AG09309 (cell line): ENCODE data around the gene AHDC1.
"Not testable (repeated sequence)": the region's sequence is repeated elsewhere in the genome, so short reads cannot be mapped to it uniquely, and the experiment has no call there.

Source experiments
- DNase-seq: peaks from one replicate; pipeline ENCODE4 v3.0.0-alpha.2; 2010; ENCODE audit warnings: low read depth
- H3K4me3 ChIP-seq: 2 replicates; pipeline ENCODE4 v1.5.1; 2011; ENCODE audit warnings: mild to moderate bottlenecking, low read depth, low read length, moderate library complexity; ENCODE audit not compliant: control insufficient read depth
- TF ChIP-seq, protein P1 (sequence below): IDR thresholded peaks from 2 replicates; pipeline ENCODE4 v1.5.1; 2011; ENCODE audit warnings: mild to moderate bottlenecking, low read depth, low read length, inconsistent platforms; ENCODE audit not compliant: insufficient read depth, control insufficient read depth; ENCODE audit errors: missing control alignments

The AHDC1 gene

DNA sequence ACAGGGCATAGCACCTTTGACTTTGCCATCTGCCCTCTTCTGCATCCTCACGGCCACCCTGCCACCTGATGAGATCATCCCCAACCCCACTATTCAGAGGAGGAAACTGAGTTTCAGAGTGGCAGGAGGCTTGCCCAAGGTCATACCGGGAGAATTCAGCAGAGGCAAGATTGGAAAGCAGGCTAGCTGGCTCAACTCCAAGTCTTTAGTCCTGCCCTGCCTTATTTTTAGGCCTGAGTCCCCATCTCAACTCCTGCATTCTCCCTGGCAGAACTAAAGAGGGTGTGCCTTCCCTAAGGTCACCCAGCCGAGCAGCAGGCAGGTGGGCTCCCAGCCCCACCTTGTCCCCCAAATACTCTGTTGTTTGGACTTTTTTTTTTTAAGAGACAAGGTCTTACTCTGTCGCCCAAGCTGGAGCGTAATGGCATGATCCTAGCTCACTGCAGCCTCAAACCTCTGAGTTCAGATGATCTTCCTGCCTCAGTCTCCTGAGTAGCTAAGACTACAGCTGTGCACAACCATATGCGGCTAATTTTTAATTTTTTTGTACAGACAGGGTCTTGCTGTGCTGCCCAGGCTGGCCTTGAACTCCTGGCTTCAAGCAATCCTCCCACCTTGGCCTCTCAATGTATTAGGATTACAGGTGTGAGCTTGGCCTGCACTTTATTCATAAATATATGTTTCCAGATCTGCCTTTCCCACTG lies 44.8 kb upstream of the AHDC1 start:
- DNase-seq = no peak
- no peak overlapping the region for H3K4me3 ChIP-seq
- TF ChIP-seq, protein P1, sequence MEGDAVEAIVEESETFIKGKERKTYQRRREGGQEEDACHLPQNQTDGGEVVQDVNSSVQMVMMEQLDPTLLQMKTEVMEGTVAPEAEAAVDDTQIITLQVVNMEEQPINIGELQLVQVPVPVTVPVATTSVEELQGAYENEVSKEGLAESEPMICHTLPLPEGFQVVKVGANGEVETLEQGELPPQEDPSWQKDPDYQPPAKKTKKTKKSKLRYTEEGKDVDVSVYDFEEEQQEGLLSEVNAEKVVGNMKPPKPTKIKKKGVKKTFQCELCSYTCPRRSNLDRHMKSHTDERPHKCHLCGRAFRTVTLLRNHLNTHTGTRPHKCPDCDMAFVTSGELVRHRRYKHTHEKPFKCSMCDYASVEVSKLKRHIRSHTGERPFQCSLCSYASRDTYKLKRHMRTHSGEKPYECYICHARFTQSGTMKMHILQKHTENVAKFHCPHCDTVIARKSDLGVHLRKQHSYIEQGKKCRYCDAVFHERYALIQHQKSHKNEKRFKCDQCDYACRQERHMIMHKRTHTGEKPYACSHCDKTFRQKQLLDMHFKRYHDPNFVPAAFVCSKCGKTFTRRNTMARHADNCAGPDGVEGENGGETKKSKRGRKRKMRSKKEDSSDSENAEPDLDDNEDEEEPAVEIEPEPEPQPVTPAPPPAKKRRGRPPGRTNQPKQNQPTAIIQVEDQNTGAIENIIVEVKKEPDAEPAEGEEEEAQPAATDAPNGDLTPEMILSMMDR = no peak

DNA sequence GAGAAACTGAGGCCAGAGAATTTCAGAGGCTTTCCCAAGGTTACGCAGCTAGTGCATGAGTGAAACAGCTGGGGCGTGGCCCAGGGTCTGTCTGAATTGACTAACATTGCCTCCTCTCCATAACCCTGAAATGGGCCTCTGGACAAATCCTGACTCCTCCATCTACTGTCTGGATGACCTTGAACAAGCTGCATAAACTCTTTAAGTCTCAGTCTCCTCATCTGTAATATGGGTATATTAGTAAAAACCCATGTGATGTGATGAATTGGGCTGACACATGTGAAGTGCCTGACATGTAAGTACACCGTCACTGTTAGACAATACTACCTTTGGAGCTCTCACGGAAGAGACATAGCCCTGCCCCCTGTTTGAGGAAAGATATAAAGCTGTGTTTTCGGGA lies 43.4 kb upstream of the AHDC1 start:
- no peak for DNase-seq
- TF ChIP-seq, protein P1 = no peak
- H3K4me3 ChIP-seq = no peak overlapping the region

DNA sequence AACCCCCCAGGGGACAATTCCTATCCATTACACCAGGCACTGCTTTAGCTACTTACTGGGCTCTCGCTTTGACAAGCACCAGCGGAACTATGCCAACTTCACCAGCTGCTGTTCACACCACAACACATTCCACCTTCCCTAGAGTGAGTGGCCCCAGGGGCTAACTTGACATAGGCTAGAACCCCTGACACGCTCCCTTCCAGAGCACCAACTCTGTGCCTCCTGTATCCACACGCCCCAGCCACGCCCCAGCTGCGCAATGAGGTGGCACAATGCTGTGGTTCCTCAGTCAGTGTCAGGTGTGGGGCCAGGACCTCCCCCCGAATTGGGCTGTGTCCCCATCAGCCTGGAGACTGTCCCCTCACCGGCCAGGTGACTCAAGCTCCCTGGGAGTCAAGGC lies 42.7 kb upstream of the AHDC1 start:
- no peak for DNase-seq
- TF ChIP-seq, protein P1 = no peak
- no peak overlapping the region for H3K4me3 ChIP-seq

DNA sequence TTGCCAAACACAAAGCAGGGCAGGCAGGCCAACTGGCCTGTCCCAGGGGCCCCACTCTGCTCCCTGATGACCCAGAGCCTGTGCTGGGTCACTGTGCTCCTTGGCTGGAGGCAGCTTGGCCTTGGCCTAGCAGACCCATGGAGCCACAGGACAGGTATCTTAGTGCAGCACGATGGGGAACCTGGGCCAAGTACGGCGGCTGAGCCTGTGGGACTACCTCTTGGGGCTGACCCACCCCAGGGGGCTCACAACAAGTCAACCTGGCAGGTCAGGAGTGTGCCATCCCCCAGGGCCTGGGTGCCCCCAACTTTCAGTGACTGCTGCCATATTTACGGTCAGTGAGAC lies 41.1 kb upstream of the AHDC1 start:
- TF ChIP-seq, protein P1 = no peak
- DNase-seq = no peak

DNA sequence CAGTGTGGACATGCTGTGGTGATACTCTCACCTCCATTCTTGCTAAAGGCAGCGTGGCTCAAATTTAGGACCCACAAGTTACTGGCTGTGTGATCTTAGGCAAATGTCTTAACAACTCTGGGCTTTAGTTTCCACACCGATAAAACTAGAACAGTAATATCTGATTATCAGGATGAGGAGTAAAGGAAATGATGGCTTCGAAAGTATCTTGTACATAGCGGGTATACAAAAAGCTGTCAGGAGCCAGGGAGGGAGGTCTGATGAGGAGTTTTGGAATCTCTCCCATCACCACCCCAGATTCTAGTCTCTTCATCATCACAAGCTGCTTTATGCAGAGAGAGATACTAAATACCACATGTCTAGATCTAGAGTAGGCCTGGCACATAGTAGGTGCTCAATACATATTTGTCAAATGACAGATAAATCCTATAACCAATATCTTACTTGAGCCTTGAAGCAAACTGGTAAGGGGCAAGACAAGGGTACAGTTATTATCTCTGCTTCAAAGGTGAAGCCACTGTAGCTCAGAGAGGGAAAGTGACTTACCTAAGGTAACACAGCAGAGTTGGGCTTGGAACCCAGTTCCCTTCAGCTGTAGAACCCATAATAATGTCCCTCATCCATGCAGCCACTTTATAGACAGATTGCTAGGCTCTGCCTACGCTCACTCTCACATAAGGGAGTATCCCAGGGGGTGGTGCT lies 40.6 kb upstream of the AHDC1 start:
- no peak for DNase-seq
- TF ChIP-seq, protein P1 = no peak
- no peak overlapping the region for H3K4me3 ChIP-seq

More for the DNA sequence above, 41.1 kb upstream of the AHDC1 start:
- H3K4me3 ChIP-seq = no peak overlapping the region

DNA sequence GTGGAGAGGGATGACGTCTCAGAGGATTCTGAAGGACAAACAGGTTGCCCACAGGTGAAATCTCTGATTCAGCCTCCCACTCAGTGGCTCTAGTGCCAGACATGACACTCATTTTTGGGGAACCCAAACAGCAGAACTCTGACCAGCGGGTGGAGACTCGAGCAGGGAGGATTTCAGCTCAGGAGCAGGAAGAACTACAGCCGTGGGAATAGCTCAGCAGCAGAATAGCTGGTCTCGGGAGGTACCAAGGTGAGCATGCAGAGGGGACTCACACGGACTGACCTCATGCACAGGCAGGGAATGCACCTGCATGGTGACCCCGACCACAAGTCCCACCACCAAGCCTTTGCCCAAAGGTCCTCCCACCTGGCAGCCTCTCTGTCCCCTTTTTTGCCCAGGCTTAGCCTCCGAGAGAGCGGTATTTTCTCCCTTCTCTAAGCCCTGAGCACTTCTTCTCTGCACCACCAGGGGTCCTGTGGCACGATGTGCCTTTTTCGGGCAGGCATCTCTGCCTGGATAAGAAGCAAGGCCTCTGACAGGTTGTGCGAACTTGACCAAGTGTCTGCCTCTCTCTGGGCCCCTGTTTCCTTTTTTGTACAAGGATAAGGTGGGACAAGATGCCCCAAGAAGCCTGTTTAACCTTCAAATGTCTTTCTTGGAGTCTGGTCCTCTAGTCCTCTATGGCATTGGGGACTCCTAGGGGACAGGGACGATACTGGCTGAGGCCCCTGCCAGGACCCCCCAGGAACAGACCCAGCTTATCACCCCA lies 39.8 kb upstream of the AHDC1 start:
- H3K4me3 ChIP-seq = no peak overlapping the region
- TF ChIP-seq, protein P1 = peak; percentile 87
- DNase-seq = no peak

DNA sequence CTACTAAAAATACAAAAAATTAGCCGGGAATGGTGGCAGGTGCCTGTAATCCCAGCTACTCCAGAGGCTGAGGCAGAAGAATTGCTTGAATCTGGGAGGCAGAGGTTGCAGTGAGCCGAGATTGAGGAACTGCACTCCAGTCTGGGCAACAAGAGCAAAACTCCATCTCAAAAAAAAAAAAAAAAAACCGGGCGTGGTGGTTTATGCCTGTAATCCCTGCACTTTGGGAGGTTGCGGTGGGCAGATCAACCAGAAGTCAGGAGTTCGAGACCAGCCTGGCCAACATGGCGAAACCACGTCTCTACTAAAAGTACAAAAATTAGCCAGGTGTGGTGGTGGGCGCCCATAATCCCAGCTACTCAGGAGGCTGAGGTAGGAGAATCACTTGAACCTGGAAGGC lies 36.6 kb upstream of the AHDC1 start:
- H3K4me3 ChIP-seq, DNase-seq: not testable (repeated sequence)
